ENCODE data around the gene NEK6. TPM values are rescaled to one million over a fixed set of nuclear protein-coding genes. Genes with fewer than 3 reads are reported as not detected.

Gene NEK6
- total RNA-seq, 1 experiment from 2014 or later, result 57.9 TPM

- Histone ChIP-seq H3K27me3 (ENCODE audit: insufficient read depth, low read depth) (no peaks in the 10 kb centered on the region), H3K9me2 (ENCODE audit: insufficient read depth) (no peaks in the 10 kb centered on the region; the same call in 1 of the 2 replicates), H3K4me1 (replicated peaks; ENCODE audit: insufficient read depth) (peaks cover 20% of the 10 kb centered on the region), H3K36me3 (ENCODE audit: low read depth) (no peaks in the 10 kb centered on the region), H3K27ac (no peak overlapping the region), H3F3A (ENCODE audit: insufficient read depth, low read depth) (peaks cover 22% of the 10 kb centered on the region), H3K4me2 (no peak overlapping the region), H4K20me1 (ENCODE audit: insufficient read depth) (no peaks in the 10 kb centered on the region), H3K79me2 (ENCODE audit: low read depth) (no peaks in the 10 kb centered on the region), H3K4me3 (no peak overlapping the region), H2AFZ (no peak overlapping the region), H3K9me3 (ENCODE audit: insufficient read depth, low read depth) (no peaks in the 10 kb centered on the region)
- BruUV-seq (replicated peaks), result no TSS peak
- no peak for TF ChIP-seq EZH2 (IDR thresholded peaks at IDR 0.05; ENCODE audit: low read depth)
- TF ChIP-seq CTCF (conservative IDR thresholded peaks at IDR 0.05), result no peak
- CTCF ChIA-PET, result no interaction called here
- intact Hi-C loops (cut with micrococcal nuclease; ENCODE audit: unreplicated experiment), result no loop called here
- POLR2A ChIA-PET (ENCODE audit: unreplicated experiment), result no interaction called here
- DNase-seq, result no peak
Measured at GRCh38 chr9:124209774-124210173, 48.0 kb upstream of the NEK6 start.

- intact Hi-C loops (cut with micrococcal nuclease; ENCODE audit: unreplicated experiment), result no loop called here
Measured at GRCh38 chr9:124210697-124211096, 47.1 kb upstream of the NEK6 start.

GRCh38 chr9:124212381-124213050, 45.2 kb upstream of the NEK6 start:
- Histone ChIP-seq H3K27ac (peak overlapping the region; percentile 69), H3F3A (ENCODE audit: insufficient read depth, low read depth) (peaks cover 22% of the 10 kb centered on the region), H3K9me3 (ENCODE audit: insufficient read depth, low read depth) (no peaks in the 10 kb centered on the region), H3K36me3 (ENCODE audit: low read depth) (no peaks in the 10 kb centered on the region), H3K4me1 (replicated peaks; ENCODE audit: insufficient read depth) (peaks cover 20% of the 10 kb centered on the region), H4K20me1 (ENCODE audit: insufficient read depth) (no peaks in the 10 kb centered on the region), H2AFZ (0 out of 2 replicates have a peak overlapping the region, but pooled peaks have one; percentile 2), H3K27me3 (ENCODE audit: insufficient read depth, low read depth) (no peaks in the 10 kb centered on the region), H3K4me2 (peak overlapping the region; percentile 65), H3K9me2 (ENCODE audit: insufficient read depth) (no peaks in the 10 kb centered on the region; the same call in 1 of the 2 replicates), H3K4me3 (0 out of 2 replicates have a peak overlapping the region, but pooled peaks have one; percentile 1), H3K79me2 (ENCODE audit: low read depth) (no peaks in the 10 kb centered on the region)
- intact Hi-C loops (cut with micrococcal nuclease; ENCODE audit: unreplicated experiment), result no loop called here
- ChIA-PET POLR2A (ENCODE audit: unreplicated experiment) (no interaction called here), CTCF (no interaction called here)
- no TSS peak for BruUV-seq (replicated peaks)
- TF ChIP-seq CTCF (conservative IDR thresholded peaks at IDR 0.05) (no peak), EZH2 (IDR thresholded peaks at IDR 0.05; ENCODE audit: low read depth) (no peak)
- DNase-seq, result peak in 1 of 2 experiments; percentile 91

More at GRCh38 chr9:124210697-124211096, 47.1 kb upstream of the NEK6 start:
- Histone ChIP-seq H4K20me1 (ENCODE audit: insufficient read depth) (no peaks in the 10 kb centered on the region), H3K27ac (no peak overlapping the region), H3K9me2 (ENCODE audit: insufficient read depth) (no peaks in the 10 kb centered on the region; the same call in 1 of the 2 replicates), H3K4me3 (no peak overlapping the region), H3K9me3 (ENCODE audit: insufficient read depth, low read depth) (no peaks in the 10 kb centered on the region), H3K27me3 (ENCODE audit: insufficient read depth, low read depth) (no peaks in the 10 kb centered on the region), H3K36me3 (ENCODE audit: low read depth) (no peaks in the 10 kb centered on the region), H3F3A (ENCODE audit: insufficient read depth, low read depth) (peaks cover 22% of the 10 kb centered on the region), H3K4me2 (no peak overlapping the region), H3K79me2 (ENCODE audit: low read depth) (no peaks in the 10 kb centered on the region), H3K4me1 (replicated peaks; ENCODE audit: insufficient read depth) (peaks cover 20% of the 10 kb centered on the region), H2AFZ (no peak overlapping the region)
- BruUV-seq (replicated peaks), result no TSS peak
- DNase-seq, result no peak
- ChIA-PET POLR2A (ENCODE audit: unreplicated experiment) (no interaction called here), CTCF (no interaction called here)
- TF ChIP-seq CTCF (conservative IDR thresholded peaks at IDR 0.05), result no peak
- TF ChIP-seq EZH2 (IDR thresholded peaks at IDR 0.05; ENCODE audit: low read depth), result no peak

Measured in PC-9 (cell line).